CD4-positive, alpha-beta T cell treated with Interleukin-15 for 4 hours (primary cell): Measurements from ENCODE around the gene SAMD3.
"Not testable (repeated sequence)": the region's sequence is repeated elsewhere in the genome, so short reads cannot be mapped to it uniquely, and the experiment has no call there.

Experiments
- DNase-seq: peaks from one replicate; pipeline ENCODE4 v3.0.0-alpha.2; 2020; ENCODE audit warnings: low spot score

Gene SAMD3, protein sequence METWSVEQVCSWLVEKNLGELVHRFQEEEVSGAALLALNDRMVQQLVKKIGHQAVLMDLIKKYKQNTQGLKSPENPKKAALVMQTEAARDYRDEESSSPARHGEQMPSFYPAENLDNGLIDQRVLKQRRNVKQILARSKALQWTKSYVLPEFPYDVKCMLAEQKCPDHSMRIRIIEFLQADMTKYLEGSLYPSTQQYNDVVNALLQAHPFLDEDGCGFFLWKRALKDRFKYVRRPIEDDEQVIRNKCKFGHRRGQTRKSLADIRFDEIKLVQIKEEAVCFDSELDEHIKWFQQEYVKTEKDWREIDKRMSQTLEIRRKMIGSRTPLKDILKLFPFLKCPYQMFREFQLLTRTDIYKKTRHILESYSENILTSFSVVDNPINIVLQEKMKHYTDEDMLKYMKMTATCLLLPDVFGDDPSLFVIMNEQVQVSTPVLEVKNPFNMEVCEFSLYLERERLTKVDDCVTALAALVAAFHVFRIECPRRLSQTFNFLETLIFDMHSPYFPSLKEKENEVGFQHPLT

DNA sequence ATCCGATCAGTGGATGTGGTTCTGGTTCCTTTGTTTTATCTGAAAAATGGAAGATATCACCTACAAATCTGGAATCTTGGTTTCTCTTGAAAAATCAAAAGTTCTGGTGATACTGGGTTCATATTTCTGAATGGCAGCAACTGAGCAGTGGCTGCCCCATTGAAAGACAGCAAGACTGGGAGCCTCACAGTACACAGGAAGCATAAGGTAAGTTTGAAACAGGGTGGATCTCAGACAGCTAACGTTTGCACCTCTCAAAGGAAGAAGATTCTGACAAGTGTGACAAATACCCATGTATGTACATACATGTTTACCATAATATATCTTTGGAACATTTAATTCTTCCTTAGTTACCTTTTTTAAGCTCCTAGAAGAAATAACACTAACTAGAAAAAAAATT, at the start of gene SAMD3:
SAMD3 (minus strand) TSS at position 177 of the 400 bp plus-strand sequence. CDS start 7,678 bp downstream, outside the sequence.
- peak; percentile 62 for DNase-seq

DNA sequence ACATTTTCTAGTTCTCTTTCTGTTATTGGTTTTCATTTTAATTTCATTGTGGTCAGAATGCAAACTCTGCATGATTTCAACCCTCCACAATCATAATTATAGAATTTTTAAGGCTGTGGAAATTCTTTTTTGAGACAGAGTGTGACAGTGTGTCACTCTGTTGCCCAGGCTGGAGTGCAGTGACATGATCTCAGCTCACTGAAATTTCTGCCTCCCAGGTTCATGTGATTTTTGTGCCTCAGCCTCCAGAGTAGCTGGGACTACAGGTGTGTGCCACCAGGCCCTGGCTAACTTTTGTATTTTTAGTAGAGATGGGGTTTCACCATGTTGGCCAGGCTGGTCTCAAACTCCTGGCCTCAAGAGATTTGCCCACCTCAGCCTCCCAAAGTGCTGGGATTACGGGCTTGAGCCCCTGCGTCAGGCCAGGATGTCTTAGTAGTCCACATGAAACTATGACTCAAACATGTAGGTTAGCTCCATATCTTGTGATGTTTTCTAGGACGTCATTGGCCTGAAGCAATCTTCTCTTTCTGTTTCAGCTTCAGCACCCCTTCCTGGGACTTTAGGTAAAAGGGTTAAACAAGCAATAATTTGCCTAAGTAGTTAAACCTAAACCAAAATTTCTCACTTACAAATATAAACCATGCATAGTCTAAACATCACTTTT, 47.4 kb upstream of the SAMD3 start:
- DNase-seq: no peak

DNA sequence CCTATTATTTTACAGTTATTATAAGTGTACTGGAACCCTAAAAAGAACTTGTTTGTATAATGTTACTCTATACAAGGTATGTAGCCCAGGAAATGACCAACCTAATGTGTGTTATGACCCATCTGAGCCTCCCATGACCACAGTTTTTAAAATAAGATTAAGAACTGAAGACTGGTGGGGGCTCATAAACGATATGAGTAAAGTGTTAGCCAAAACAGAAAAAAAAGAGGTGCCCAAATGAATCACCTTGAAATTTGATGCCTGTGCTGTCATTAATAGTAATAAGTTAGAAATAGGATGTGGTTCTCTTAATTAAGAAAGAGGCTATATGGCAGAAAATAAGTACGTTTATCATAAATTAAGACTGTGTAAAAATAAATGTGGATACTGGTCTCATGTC, 42.8 kb upstream of the SAMD3 start:
- DNase-seq: not testable (repeated sequence)

DNA sequence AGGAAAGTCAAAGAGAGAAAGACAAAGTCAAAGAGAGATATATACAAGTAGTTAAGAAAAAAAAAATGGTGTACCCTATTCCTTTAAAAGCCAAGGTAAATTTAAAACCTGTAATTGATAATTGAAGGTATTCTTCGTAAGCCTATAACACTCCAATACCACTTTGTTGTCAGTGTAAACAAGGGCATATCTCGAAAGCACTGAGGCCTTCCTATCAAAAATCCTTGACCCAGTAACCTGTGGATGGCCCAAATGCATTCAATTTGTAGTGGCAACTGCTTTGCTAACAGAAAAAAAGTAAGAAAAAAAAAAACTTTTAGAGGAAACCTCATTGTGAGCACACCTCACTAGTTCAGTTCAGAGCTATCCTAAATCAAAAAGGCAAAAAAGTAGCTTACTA, 39.3 kb upstream of the SAMD3 start:
- DNase-seq: no peak

DNA sequence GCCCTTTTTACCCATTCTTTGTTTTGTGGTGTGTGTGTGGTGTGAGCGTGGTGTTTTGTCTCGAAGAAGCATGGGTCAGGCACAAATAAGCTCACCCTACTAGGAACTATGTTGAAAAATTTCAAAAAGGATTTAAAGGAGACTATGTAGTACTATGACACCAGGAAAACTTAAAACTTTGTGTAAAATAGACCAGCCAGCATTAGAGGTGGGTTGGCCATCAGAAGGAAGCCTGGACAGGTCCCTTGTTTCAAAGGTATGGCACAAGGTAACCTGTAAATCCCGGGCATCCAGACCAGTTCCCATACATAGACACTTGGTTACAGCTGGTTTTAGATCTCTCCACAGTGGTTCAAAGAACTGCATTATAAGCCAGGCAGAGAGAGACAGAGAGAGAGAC, 38.8 kb upstream of the SAMD3 start:
- not testable (repeated sequence) for DNase-seq

- peak; percentile 9 for DNase-seq
These were observed 38.0 kb upstream of the SAMD3 start for GRCh38 chr6:130260614-130261241.

- DNase-seq: peak; percentile 7
These were observed 37.3 kb upstream of the SAMD3 start for GRCh38 chr6:130260050-130260462.

DNA sequence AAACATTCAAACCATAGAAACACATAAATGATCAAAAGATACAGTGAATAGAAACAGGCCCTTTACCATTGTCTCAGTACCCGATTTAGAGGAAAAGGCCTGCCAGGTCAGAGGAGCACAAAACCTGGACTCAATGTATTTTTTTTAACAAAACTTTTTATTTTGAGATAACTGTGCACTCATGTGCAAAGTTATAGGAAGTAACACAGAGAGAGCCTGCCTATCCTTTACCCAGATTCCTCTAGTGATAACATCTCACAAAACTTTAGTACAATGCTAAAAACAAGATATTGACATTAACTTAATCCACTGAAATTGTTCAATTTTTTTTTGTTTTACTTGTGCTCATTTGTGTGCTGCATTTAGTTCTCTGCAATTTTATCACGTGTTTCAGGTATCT, 36.8 kb upstream of the SAMD3 start:
- no peak for DNase-seq

GRCh38 chr6:130259140-130259539, 36.4 kb upstream of the SAMD3 start:
- DNase-seq: no peak

- DNase-seq: no peak
These were observed 29.9 kb upstream of the SAMD3 start for GRCh38 chr6:130252527-130253237.

DNA sequence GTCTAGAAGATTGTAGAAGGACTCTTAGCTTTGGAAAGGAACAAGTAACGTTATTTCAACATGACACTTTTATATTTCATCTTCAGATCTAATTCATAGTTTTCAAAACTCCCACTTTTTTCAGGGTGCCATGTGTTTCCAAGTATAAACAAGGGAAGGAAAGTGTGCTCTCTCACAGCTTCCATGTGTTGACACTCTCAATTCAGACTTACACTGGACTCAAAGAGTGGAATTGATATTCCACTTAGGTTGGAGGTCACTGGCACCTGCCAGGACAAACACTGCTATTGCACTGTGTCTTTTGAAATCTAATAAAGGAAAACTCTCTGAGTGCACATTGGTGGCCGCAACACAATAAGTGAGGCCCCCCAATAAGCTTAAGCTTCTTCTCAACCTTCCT, 22.5 kb upstream of the SAMD3 start:
- no peak for DNase-seq

GRCh38 chr6:130244728-130245127, 22.0 kb upstream of the SAMD3 start:
- DNase-seq: no peak

- no peak for DNase-seq
These were observed 17.5 kb upstream of the SAMD3 start for GRCh38 chr6:130240232-130240631.

GRCh38 chr6:130239755-130240154, 17.0 kb upstream of the SAMD3 start:
- DNase-seq: no peak

DNA sequence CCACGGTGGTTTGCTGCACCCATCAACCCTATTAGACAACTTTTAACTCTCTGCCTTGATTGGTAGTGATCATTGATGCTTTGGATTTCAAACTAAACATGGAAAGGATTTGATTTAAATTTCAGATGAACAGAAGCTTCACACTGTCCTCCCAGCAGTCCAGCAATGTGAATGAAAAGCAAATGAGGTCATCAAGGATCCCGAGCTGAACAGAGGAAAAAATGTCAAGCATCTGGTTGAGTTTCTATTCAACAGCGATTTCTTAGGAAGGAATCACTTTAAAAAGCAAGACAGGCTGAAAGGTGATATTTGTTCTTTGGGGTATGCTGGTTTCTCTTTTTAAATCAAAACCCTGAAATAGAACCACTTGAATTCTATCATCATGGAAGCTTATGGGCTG, 10.6 kb upstream of the SAMD3 start:
- no peak for DNase-seq

- not testable (repeated sequence) for DNase-seq
These were observed 7.8 kb upstream of the SAMD3 start for GRCh38 chr6:130230531-130230930.

- peak; percentile 31 for DNase-seq
These were observed 6.9 kb upstream of the SAMD3 start for GRCh38 chr6:130229645-130230044.

- DNase-seq: peak; percentile 88
These were observed 757 bp upstream of the SAMD3 start for GRCh38 chr6:130223508-130223907.

DNA sequence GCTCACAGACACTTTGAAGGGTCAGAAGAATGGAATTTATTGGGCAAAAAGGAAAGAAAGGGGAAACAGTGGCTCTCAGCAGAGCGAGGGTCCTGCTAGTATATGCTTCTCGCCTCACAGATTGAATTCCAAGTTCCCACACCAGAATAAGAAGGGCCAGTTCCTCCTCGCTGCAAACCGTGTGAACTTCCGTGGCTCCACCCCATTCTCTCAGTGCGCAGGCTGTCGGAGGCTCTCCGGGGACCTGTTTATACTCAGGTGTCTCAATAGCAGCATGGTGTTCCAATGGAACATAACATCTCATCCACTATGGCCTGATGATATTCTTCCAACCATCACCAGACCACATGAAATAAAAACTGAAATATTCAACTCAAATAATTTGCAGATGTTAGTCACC, 4.6 kb downstream of the SAMD3 start:
- peak; percentile 15 for DNase-seq

DNA sequence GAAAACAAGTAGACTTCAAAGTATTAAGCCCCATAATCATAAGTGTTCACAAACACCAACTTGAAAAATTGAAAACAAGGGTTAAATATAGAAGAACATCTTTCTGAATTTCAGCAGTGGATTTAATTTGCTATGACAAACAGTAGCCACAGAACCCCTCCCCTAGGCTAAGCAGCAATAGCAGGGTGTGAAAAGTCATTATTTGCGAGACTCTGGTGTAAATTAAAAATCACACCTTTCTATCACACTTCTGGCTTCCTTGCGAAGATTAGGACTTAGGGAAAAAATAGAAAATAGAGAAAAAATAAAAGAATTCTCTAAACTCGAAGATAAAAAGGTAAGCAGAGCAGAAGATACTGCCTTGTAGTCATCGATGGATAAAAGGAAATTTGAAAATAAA, 6.1 kb downstream of the SAMD3 start:
- peak; percentile 49 for DNase-seq

DNA sequence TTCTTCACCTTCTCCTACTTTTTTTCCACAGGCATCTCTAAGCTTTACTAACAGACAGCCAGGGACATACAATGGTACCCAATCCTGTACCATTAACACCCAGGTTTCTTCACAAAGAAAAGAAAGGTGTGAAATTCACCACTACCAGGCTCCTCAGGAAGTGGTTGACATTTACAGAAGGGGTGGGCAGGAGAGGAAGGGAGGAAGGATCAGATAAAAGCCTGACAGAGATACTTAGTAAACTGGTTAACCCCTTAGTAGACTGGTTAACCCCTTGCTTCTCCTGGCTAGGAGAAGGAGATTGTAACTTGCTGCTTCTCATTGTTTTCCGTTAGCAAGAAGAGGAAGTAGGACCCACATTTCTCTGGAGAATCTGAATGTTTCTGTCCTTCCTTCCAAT, 7.2 kb downstream of the SAMD3 start:
- peak; percentile 77 for DNase-seq

GRCh38 chr6:130212215-130212874, 10.4 kb downstream of the SAMD3 start:
- DNase-seq: no peak
